Urinary bladder (tissue), 4 donors: Measurements from ENCODE around the gene RBCK1. TPM values are rescaled to one million over a fixed set of nuclear protein-coding genes. Genes with fewer than 3 reads are reported as not detected.

Experiments used
- DNase-seq: peaks from one replicate; pipeline ENCODE4 v3.0.0-alpha.2; 2015; ENCODE audit errors: extremely low spot score
- H3K27ac ChIP-seq: one replicate; pipeline ENCODE4 v1.5.1; 2013; ENCODE audit warnings: low read depth, mild to moderate bottlenecking, moderate library complexity
- H3K36me3 ChIP-seq: one replicate; pipeline ENCODE4 v1.6.1; 2013; ENCODE audit warnings: mild to moderate bottlenecking, moderate library complexity; ENCODE audit not compliant: insufficient read depth
- H3K4me1 ChIP-seq: one replicate; pipeline ENCODE4 v1.6.1; 2013; ENCODE audit warnings: mild to moderate bottlenecking, moderate library complexity; ENCODE audit not compliant: insufficient read depth
- H3K4me3 ChIP-seq: one replicate; pipeline ENCODE4 v1.5.1; 2013; ENCODE audit warnings: low read depth, low read length
- WGBS: extraction: QIAGEN DNeasy Blood & Tissue Kit; methylation state at CpG from one replicate; pipeline ENCODE4 v1.1.7; 2013; 5-methylcytosine and 5-hydroxymethylcytosine counted together
- polyA plus RNA-seq: library from polyadenylated mRNA; stranded (reverse); fragments of 200-250 nt; gene quantifications from one replicate; pipeline ENCODE4 v1.2.3, GENCODE V29; 2013
- total RNA-seq: library from RNA; depleted of rRNA; stranded (reverse); fragments of >200 nt; gene quantifications from one replicate; pipeline ENCODE4 v1.2.3, GENCODE V29; 2014
- donor health status: healthy with polysubstance abuse.
- donor health status: healthy.

Gene RBCK1
- total and polyA plus RNA-seq, 2 donors = 42.1 to 94.3 TPM

DNA sequence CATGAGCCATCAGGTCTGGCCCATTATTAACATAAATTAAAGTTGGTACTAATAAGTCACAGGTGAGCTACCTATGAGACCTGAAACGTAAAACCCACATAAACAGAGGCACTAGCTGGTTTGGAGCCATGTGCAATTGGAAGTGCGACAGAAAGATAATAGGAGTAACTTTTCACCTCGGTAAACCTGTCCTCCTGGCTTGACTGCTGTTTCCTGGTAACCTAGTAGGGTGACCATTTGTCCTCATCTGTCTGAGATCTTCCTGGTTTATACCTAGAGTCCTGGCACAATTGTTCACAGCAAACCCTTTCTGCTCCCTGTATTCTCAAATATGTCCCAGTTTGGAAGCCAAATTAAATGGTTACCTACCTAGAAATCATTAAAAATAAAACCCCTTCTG, 46.9 kb downstream of the RBCK1 start:
- Histone ChIP-seq H3K4me3 (no peak overlapping the region), H3K36me3 (no peaks in the 10 kb centered on the region), H3K27ac (no peak overlapping the region), H3K4me1 (no peaks in the 10 kb centered on the region)
- 83% methylated on average over 3 of the region's 3 CpGs for WGBS
- no peak for DNase-seq

- DNase-seq = no peak
- H3K4me3 ChIP-seq = no peak overlapping the region
- WGBS = 25% methylated on average over 6 of the region's 6 CpGs
- no peaks in the 10 kb centered on the region for H3K4me1 ChIP-seq
- no peak overlapping the region for H3K27ac ChIP-seq
- no peaks in the 10 kb centered on the region for H3K36me3 ChIP-seq
Measured at GRCh38 chr20:458776-459175, 50.7 kb downstream of the RBCK1 start.

GRCh38 chr20:460180-460579, 52.1 kb downstream of the RBCK1 start:
- no peaks in the 10 kb centered on the region for H3K4me1 ChIP-seq

DNA sequence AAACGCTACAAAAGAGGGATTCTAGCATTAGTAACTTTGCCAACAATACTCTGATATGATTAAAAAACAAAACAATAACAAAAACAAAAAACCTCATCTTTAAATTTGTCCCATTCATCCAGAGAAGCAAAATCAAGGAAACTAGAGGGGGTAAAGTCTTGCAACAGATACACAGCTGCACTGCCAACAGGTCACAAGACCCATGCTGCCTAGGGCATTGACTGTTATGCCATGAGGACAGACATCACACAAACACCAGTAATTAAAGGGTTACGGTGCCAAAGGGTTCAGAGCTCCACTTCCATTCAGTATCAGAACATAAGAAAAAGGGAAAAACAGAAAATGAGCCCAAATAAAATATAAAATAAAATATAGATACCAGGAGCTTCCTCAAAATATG, 52.6 kb downstream of the RBCK1 start:
- H3K4me1 ChIP-seq = no peaks in the 10 kb centered on the region
- no peak for DNase-seq
- WGBS = 46% methylated on average over 2 of the region's 2 CpGs
- no peaks in the 10 kb centered on the region for H3K36me3 ChIP-seq
- H3K4me3 ChIP-seq = no peak overlapping the region
- no peak overlapping the region for H3K27ac ChIP-seq

More at GRCh38 chr20:460180-460579, 52.1 kb downstream of the RBCK1 start:
- WGBS = 31% methylated on average over 3 of the region's 3 CpGs
- Histone ChIP-seq H3K27ac (no peak overlapping the region), H3K36me3 (no peaks in the 10 kb centered on the region), H3K4me3 (no peak overlapping the region)
- DNase-seq = no peak

DNA sequence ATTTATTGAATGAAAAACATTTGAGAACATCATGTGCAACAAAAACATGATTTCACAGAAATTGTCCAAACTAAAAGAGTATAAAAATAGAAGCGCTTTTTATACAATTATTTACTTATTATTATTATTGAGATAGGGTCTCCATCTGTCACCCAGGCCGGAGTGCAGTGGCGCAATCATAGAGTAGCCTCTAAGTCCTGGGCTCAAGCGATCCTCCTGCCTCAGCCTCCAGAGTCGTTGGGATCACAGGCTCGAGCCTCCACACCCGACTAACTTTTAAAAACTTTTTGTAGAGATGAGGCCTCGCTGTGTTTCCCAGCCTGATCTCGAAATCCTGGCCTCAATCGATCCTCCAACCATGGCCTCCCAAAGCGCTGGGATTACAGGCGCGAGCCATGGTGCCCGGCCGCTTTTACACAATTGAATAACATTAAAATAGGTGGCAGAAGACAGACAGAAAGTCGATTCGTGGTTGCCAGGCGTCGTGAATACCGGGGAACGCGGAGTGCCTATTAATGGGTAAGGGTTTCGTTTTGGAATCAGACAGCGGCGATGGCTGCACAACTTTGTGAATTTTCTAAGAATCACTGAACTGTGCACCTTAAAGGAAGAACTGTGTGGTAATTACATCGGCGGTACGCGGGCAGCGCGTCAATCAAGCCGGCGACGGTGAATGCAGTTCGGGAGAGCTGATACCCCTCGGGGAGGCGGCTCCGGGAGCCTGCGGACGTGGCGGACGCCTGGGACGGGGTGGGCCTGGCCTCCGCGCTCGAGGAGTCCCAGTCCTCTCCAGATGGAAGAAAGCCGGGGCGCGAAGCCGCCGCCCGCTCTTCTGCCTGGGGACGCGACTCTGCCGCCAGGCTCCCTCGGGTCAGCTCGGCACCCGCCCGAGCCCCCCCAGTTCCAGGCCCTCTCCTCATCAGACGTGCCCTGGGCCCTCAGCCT, 53.4 kb downstream of the RBCK1 start:
- Histone ChIP-seq H3K36me3 (no peaks in the 10 kb centered on the region), H3K27ac (peak overlapping the region; percentile 98), H3K4me3 (peak overlapping the region; percentile 95), H3K4me1 (no peaks in the 10 kb centered on the region)
- 9% methylated on average over 60 of the region's 60 CpGs for WGBS
- DNase-seq = no peak

GRCh38 chr20:462199-462991, 54.3 kb downstream of the RBCK1 start, which contains the start of gene TBC1D20:
Gene TBC1D20, minus strand, starts transcription at chr20:462533. Its CDS starts 128 bp downstream, at chr20:462405.
- peak within 1 kb of the TSS; percentile 95 for H3K4me3 ChIP-seq
- H3K36me3 ChIP-seq = no peaks in the 10 kb centered on the region
- no peaks in the 10 kb centered on the region for H3K4me1 ChIP-seq
- peak within 1 kb of the TSS; percentile 98 for H3K27ac ChIP-seq
- under 1% methylated on average over 80 of the region's 80 CpGs for WGBS
- DNase-seq = peak; percentile 68

DNA sequence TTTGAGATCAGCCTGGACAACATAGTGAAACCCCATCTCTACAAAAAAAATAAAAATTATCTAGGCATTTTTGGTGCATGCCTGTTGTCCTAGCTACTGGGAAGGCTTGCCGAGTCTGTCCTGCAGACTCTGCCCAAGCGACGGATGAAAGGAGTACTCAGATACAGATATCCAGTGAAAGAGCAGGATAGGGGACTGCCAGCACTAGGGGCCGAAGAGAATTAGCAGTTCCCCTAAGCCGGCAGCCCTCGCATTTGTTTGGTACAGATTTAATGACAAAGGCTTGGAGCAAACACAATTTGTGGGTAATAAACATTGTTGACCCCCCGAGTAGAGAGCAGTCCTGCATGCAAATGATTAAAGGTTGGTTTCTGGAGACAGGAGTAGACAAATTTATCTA, 59.7 kb downstream of the RBCK1 start:
- H3K36me3 ChIP-seq = no peaks in the 10 kb centered on the region
- no peak overlapping the region for H3K27ac ChIP-seq
- no peak overlapping the region for H3K4me3 ChIP-seq
- no peaks in the 10 kb centered on the region for H3K4me1 ChIP-seq
- DNase-seq = no peak
- WGBS = 87% methylated on average over 7 of the region's 7 CpGs

DNA sequence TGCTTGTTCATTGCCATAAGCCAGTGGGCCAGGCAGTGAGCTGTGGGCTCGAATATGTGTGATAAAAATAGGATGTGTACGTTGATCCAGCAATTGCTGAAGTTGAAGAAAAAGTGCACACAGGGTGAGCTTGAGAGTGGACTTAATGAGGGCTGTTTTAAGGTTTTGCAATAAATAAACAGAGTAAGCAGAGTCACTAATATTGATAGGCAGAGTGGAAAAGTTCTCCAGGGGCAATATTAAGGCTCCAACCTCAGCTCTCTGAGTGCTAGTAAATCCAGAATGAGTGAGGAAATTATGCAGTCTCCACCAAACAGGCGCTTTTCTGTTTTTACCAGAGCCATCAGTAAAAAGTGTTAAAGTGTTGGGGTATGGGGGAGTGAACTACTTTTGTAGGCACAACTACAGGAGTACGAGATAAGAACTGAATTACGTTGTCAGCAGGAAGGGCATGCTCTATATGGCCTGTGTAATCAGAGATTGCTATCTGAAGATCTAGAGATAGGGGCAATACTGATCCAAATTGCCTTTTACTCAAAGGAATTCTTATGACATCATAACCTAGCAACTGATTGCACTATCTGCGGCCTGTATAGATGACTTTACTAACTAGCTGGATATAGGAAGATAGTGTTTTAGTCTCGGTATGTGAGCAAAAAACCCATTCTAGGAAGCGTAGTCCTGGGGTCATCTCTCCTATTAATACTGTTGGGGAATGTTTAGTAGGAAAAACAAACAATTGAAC, 61.8 kb downstream of the RBCK1 start:
- DNase-seq = no peak
- Histone ChIP-seq H3K36me3 (no peaks in the 10 kb centered on the region), H3K27ac (no peak overlapping the region), H3K4me3 (no peak overlapping the region), H3K4me1 (no peaks in the 10 kb centered on the region)
- 75% methylated on average over 8 of the region's 8 CpGs for WGBS

DNA sequence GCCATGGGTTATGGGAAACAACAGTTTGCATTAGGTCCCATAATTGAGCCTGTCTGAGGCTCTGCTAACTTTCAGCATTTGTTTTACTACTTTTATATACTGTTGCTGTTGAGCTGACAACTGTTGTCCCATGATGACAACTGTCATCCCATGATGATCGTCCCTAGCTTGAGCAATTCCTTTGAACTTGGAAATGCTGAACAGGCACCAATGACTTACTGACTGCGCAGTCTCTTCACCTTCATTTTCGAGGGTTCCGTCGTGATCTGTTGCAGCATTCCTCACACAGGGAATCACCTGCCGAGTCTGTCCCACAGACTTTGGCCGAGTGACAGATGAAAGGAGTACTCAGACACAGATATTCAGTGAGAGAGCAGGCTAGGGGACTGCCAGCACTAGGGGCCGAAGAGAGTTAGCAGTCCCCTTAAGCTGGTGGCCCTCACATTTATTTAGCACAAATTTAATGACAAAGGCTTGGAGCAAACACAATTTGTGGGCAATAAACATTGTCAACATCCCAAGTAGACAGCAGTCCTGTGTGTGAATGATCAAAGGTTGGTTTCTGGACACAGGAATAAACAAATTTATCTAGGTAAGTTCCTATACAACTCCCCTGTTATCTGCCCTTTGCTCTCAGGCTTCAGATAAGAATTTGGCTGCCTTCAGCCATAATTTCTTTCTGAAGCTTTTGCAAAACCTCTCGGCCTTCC, 64.2 kb downstream of the RBCK1 start:
- H3K36me3 ChIP-seq = no peaks in the 10 kb centered on the region
- H3K4me3 ChIP-seq = no peak overlapping the region
- 91% methylated on average over 9 of the region's 9 CpGs for WGBS
- DNase-seq = no peak
- H3K27ac ChIP-seq = no peak overlapping the region
- H3K4me1 ChIP-seq = no peaks in the 10 kb centered on the region

DNA sequence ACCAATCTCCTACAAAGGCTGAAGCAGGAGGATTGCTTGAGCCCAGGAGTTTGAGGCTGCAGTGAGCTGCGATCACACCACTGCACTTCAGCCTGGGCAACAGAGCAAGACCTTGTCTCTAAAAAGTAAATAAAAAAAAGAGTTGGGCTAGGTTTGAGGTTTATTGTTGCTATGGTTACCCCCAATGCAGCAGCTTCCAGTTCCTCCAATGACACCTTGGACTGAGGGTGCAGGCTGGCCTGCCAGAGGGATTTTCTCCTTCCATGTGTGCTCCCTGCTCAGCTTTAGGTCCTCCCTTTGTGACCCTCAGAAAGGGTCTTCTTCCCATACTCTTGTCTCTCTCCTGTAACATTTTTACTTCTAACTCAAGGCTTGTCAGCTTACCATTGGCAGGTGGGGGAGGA, 64.8 kb downstream of the RBCK1 start:
- H3K4me1 ChIP-seq = no peaks in the 10 kb centered on the region
- DNase-seq = no peak
- 95% methylated on average over 1 of the region's 1 CpG for WGBS

GRCh38 chr20:474581-474980, 66.5 kb downstream of the RBCK1 start:
- Histone ChIP-seq H3K27ac (no peak overlapping the region), H3K4me1 (no peaks in the 10 kb centered on the region), H3K4me3 (no peak overlapping the region), H3K36me3 (no peaks in the 10 kb centered on the region)
- WGBS = 67% methylated on average over 2 of the region's 2 CpGs
- no peak for DNase-seq

More for the DNA sequence above, 64.8 kb downstream of the RBCK1 start:
- no peaks in the 10 kb centered on the region for H3K36me3 ChIP-seq
- no peak overlapping the region for H3K27ac ChIP-seq
- no peak overlapping the region for H3K4me3 ChIP-seq

DNA sequence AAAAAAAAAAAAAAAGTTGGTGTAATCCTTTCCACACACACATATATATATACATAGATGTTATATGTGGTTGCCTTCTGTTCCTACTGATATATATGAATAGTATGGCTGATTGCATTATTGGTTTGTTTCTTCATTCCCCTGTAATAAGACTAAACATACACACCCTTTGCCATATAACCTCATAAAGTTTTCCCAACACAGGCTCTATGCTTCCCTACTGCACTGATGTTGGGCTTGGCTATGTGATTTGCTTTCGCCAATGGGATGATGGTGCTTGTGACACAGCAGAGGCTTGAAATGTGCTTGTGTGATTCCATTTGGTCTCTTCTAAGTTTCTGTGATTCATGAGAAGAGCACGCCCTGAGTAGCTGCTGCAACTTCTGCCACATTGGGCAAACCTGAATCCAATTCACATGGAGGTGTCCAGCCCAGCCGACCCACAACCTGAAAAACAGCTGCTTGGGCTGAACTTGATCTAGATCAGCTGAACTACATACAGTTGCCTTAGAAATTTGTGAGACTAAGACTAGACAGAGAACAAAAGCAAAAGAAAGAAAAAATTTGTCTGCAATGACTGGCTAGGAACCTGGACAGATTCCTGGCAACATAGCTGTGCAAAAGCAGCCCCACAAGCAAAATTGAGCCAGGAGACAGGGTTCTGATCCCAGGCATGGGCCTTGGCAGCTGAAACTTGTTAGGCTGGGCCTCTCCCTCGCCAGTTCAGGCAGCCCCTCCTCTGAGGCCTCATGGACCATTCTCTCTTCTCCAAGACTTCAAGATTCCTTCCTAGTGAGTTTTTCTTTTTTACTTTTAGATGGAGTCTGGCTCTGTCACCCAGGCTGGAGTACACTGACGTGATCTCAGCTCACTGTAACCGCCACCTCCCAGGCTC, 67.6 kb downstream of the RBCK1 start:
- Histone ChIP-seq H3K27ac (no peak overlapping the region), H3K4me1 (no peaks in the 10 kb centered on the region), H3K4me3 (no peak overlapping the region), H3K36me3 (no peaks in the 10 kb centered on the region)
- WGBS = 65% methylated on average over 6 of the region's 6 CpGs
- DNase-seq = no peak
